HG02678 (cell line): Measurements from ENCODE around the gene MCM3AP.
A peak's percentile ranks its signal among the peaks of the same experiment; 100 is the strongest.

ENCODE experiments used
- ATAC-seq: cut with Tn5 transposase; IDR thresholded peaks from one replicate; pipeline ENCODE4 v1.9.1; 2021; ENCODE audit warnings: mild to moderate bottlenecking, moderate library complexity; ENCODE audit not compliant: unreplicated experiment

Gene MCM3AP

DNA sequence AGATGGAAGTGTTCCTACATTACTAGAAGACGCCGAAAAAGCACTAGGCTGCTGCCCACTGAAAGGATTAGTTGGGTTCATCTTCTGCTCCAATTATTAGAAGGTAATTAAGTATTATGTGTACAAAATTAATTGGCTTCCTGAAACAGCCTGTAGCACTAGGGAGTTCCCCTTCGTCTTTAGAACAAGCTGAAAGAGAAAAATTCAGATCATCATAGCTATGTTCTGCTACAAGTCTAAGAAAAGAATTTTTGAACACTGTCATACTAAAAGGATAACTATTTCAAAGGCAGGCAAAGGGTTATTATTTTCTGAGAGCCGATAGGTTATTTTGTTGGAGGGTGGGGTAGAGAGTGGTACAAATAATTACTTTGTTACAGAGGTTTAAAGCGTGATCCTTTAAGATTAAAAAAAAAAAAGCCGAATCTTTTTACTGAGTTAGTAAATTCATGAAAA, at the start of gene MCM3AP:
Gene MCM3AP (minus strand): TSS at position 406 of the 456 bp plus-strand sequence. CDS start 325 bp downstream, at position 81.
- ATAC-seq, result no peak

DNA sequence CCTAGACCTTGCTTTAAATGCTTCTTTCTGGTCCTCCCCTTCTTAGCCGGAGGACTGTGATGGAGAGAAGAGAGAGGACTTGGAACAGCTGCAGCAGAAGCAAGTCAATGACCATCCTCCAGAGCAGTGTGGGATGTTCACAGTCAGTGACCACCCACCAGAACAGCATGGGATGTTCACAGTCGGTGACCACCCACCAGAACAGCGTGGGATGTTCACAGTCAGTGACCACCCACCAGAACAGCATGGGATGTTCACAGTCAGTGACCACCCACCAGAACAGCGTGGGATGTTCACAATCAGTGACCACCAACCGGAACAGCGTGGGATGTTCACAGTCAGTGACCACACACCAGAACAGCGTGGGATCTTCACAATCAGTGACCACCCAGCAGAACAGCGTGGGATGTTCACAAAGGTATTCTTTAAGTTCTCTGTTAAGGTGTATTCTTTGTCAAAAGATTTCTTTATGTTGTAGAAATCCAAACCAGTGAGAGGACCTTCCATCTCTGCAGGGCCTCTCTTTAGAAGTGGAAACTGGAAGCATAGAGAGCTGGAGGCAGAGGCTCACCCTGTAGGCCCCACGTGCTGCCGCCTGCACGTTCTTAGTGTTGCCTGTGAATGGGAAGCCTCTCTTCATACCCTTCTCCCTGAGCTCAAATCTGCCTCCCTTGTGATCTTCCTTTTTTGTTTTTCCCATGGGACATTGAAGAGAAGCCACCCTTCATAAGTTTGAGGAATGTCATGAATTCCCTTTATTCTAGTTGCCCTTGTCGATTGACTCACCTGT, 49.1 kb upstream of the MCM3AP start:
- no peak for ATAC-seq

DNA sequence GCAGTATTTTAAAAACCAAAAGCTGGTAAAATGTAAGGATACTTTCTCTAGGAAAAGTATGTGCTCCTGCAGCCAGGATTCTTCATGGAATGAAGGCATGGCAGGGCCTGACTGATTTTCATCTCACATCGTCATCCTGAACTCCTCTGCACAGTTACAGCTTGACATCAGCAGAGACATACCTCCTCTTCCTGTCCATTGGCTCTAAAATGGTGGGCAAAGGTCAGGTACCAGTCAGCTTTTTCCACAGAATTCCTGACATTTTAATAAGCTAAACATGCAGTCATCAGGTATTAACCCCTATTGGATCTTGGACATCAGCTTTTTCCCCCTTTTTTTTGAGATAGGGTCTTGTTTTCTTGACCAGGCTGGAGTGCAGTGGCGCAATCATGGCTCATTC, 44.4 kb upstream of the MCM3AP start:
- ATAC-seq, result no peak

DNA sequence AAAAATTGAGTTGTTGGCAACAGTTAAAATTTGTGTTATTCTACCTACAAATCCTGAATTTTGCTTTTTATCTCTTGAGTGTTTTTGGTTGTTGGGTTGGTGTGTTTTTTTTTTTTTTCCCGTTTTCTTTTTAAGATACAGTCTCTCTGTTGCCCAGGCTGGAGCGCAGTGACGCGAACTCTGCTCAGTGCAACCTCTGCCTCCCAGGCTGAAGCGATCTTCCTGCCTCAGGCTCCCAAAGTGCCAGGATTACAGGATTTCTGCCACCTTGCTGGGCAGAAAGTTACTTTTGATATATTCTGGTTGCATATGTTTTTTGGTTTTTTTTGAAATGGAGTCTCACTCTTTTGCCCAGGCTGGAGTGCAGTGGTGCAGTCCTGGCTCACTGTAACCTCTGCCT, 42.7 kb upstream of the MCM3AP start:
- no peak for ATAC-seq

DNA sequence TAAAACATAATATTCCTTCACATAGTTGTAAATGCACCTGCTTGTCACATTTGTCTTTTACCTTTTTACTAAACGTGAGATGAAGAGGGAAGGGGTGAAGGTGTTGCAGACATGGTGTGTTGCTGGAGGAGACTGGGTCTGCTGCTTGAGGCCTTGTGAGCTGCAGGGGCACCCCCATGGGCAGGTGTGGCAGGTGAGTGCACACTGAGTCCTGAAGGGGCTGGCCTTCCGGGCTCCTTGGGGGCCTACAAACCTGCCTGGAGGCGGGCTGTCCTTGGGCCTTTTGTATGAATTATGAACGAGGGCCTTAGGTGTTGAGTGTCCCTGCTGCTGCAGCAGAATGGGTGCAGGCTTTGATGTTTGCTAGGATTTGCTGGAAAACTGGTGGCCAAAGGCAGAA, 42.3 kb upstream of the MCM3AP start:
- no peak for ATAC-seq

DNA sequence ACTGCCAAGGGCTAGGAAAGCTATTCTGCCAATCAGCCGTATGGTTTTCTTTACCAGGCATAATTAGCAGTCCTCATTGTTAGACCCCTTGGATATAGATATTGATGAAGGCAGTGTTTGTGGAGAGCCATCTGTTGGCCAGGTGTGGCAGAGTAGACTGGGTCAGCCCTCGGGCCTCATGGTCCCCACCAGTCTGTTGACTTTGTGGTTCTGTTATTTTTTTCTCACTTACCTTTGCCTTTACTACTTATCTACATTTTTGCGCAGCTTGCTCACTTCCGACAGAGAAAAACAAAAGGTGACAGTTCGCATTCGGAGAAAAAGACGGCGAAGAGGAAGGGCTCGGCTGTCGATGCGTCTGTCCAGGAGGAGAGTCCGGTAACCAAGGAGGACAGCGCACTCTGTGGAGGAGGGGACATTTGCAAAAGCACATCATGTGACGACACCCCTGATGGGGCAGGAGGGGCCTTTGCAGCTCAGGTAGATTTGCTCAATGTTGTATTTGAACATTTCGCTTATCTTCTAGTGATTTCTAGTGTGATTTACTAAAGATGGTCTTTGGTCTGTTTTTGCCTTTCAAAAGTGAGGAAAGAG, 40.8 kb upstream of the MCM3AP start:
- ATAC-seq, result no peak

DNA sequence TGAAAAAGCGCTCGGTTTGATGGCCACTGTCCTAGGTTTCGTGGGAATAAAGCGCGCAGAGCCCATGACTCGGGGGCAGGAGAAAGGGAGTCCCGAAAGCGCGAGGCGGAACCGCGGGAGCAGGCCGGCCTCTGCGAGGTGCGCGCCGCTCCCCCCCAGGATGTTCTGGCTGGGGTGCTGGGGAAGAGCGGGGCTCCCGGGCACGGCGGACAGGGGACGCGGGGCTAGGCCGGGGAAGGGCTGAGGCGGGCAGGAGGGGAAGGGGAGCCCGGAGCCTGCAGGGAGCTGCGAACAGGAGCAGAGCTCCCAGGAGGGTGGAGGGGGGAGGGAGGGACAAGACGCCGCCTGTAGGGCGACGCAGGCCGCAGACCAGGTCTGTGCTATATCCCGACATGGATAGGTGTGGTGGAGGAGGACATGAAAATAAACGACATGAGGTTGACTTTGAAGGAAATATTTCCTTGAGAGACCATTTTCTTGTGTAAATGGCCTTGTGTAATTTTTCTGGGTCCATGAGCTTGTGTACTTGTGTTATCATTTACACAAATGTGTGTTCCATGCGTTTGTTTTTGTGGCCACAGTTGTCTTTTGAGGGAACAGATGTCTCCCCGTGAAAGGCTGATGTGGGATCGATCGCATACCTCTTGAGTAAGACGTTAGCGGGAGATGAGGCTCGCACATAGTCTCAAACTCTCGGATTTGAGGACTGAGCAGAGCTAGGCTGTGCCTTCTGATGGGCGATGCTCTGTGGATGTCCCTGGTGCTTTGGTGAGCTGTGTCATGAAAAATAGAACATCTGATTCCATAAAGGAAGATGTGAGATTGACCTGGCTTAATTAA, 39.9 kb upstream of the MCM3AP start:
- no peak for ATAC-seq

DNA sequence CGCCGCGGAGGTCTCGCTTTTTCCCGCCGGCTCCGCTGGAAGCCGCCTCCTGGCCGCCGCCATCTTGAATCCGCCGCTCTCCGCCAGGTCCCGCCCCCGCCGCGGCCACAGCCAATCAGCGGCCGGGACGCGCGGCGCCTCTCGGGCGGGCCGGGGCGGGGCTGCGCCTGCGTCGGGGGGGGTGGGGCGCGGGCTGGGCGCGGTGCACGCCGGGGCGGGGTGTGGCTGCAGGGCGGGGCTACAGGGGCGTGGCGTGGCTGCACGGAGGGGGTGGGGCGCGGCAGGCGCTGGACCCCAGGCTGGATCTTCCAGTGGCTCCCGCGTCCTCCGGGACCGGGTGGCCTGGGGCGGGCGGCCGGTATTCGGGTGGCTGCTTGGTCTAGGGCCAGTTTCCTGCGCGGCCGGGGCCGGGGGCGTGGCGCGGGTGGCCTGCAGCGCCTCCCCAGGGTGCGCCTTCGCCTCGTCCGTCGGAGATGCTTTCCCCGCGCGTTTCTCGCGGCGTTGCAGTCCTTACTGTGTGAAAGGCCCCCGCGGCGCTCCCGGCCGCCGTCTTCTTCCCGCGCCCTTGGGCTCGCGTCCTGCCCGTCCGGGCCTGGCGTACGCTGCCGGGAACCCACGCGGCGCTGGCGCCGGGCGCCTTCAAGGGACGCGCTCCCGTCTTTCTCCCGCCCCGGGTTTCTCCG, 39.1 kb upstream of the MCM3AP start:
- peak; percentile 57 for ATAC-seq

DNA sequence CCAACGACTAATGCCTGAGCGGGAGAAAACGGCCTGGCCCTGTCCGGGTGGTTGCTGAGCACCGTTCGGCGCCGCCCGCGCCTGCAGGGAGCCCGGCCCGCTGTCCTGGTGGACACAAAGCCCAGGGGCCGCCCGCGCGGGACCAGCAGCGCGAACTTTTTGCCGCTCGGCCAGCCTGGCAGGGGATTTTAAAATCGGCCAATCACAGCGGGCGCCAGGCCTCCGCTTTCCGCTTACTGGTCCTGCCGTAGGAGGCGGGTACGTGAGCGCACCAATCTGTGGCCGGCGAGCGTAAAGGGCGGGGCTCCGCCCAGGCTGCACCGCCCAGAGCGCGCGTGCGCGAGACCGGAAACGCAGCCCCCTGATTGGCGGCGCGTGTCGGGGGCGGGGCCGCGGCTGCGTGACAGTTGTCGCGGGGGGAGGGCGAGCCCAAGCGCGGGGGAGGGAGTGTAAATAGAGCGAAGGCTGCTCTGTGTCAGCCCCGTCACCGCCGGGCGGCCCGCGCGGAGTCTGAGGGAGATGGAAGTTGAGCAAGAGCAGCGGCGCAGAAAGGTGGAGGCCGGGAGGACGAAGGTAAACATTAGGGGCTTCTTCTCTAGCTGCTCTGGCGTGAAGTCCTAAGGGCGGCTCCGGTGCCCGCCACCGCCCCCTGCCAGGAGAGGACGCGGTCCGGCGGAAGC, 38.4 kb upstream of the MCM3AP start, which contains the start of the genes C21orf58 and PCNT:
Gene C21orf58 (minus strand): TSS at position 161 of the 680 bp plus-strand sequence. CDS start 1,132 bp downstream, outside the sequence.
Gene PCNT (plus strand): TSS at position 447 of the 680 bp plus-strand sequence. CDS start 73 bp downstream, at position 520.
- ATAC-seq, result peak; percentile 85

DNA sequence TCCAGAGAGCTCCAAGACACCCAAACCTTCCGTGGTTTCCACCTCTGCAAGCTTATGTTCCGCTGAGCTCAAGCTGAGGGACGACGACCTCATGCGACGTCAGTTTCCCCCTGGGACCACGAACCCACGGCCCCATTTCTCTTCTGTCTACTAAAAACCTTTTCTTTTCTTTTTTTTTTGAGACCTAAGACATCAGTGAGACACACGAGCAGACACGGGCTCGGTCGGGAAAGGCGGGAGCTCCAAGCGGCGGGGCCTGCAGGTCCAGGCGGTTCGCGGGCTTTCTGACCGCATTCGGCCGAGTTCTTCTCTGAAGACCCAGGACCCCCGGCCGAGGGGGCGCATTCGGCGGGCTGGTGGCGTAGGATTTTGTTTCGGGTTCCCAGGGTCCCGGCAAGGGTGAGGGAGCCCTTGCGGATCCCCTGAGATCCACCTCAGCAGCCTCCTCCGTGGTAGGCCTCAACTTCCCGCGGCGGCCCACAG, 37.9 kb upstream of the MCM3AP start:
- ATAC-seq, result no peak

DNA sequence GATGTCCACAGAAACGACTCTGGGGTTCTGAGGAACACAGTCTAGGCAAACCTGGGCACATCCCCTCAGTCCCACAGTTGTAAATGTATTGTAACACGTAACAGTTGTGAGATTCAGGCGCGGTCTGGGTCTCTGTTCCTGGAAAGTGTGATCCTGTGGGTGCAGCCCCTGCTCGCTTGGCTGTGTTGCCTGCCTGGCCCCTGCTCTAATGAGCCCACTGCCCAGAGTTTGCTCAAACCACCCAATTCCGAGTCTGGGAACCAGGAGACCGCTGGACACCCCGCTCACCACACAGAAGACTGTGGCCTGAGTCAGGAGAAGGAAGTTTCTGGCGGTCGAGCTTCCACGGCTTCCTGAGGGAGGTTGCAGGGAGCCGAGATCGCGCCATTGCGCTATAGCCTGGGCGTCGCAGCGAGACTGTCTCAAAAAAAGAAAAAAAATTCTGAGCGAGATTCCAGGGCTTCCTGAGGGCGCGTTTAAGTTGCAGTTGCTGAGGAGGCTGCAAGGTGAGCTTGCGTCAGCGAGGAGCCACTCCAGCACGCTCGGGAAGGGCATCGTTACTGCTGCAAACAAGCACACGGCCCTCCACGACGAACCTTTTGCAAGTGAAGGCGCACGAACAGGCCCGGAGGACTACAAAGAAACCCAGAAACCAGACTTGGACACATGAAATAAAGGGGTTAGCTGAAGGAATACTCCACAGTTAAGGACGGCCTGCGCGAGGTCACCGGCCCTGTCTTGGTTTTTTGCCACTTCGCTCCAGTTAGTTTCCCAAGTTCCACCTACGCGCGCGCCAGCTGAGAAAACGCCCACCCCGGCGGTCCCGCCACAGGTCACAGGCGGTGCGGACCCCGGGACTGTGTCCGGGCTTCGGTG, 37.2 kb upstream of the MCM3AP start:
- no peak for ATAC-seq

DNA sequence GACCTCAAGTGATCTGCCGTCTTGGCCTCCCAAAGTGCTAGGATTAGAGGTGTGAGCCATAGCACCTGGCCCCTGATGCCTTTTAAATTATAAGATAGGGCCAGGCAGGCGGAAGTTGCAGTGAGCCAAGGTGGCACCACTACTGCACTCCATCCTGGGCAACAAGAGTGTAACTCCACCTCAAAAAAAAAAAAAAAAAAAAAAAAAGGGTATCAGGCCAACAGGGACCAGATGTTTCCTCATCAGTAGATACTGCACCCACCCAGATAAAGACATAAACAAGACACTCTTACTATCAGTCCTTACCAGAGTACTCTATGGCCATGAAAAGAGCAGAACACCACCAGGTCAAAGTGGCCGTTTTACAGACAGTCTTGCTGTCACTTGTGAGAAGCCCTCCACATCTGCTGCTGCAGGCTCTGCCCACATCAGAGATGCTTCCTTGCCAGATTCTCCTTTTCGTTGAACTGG, 35.0 kb upstream of the MCM3AP start:
- no peak for ATAC-seq

DNA sequence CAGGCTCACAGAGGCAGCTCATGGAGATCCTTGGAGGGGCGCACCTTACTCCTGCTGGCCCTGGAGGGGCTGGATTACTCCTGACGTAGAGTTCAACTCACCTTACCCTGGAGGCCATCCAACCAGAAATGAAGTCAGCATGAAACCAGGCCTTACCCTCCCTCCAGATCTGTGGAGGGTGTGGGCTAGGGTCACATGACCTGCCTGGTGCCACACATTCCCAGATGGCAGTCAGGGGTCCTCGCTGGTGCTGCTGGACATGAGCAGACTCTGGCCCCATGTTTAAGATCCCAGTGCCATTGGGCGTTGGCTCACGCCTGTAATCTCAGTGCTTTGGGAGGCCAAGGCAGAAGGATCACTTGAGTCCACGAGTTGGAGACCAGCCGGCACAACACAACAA, 33.8 kb upstream of the MCM3AP start:
- no peak for ATAC-seq

DNA sequence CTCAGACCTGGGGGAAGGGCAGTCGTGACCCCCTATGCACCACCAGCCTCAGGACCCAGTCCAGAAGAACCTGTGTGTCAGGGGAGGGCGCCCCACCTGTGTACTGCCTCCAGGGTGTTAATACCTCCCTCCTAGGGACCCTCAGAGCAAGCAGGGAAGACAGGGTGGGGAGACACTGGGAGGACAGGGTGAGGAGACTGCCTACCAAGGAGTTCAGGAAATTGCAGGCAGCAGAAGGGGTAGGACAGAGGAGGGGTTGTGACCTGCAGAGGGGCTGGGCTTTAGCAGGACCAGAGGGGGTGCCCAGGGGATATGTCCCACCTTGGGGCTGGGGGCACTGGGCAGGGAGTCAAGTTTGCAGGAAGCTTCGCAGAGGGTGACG, 33.0 kb upstream of the MCM3AP start:
- ATAC-seq, result no peak

DNA sequence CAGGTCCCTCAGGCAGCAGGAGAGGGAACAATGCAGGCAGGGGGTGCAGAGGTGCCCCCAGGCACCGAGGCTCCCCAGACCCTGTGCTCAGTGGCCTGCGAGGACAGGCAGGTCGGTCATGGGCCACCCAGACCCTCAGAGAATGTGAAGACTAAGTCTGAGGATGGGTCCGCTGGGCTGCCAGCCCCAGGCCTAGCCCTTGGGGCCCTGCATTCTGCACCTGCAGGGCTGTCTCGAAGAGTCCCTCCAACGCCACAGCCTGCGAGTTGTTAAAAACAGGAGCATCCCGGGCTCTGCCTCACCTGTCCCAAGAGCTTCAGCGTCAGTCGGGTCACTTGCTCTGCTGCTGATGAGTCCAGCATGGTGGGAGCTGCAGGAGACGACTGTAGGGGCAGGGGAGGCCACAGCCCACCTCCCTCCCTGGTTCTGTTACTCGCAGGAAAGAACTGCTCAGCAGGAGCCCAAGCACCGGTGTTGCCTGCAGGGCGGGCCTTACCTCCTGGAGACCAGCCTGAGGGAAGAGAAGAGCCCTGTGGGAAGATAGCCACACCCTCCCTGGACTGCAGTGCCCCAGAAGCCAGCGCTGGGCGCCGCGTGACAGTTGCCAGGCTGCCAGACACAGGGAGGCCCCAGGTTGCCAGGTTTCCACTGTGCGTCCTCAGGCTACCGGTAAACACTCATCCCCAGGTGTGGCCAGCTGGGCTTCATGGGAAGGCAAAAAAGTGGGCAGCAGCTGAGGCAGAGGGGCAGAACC, 32.5 kb upstream of the MCM3AP start:
- no peak for ATAC-seq

DNA sequence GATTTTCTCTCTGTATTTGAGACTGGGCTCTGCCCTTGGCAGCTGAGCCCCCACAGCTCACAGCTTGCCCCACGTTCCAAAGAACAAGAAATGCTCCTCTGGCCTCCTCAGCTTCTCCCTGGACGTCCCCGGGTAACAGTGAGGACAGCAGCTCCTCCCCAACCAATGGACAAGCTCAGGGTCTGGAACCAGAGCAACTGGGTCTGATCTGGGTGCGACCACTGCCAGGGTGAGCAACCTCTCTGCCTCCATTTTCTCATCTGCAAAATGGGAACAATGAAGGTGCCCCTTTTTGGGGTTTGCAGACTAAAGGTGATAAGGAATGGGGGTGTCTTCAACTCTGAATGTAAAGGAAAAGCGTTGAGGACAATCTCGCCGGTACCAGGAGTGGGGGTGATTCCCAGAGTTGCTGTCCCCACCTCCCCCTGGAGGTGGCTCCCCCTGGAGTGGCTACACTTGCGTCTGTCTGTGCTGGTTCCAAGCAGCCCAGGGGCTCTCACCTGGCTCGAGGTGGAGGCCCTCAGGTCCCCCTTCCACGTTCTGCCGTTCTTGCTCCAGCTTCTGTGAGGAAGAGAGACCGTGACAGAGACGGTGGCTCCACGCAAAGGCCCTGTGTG, 31.4 kb upstream of the MCM3AP start:
- ATAC-seq, result no peak

DNA sequence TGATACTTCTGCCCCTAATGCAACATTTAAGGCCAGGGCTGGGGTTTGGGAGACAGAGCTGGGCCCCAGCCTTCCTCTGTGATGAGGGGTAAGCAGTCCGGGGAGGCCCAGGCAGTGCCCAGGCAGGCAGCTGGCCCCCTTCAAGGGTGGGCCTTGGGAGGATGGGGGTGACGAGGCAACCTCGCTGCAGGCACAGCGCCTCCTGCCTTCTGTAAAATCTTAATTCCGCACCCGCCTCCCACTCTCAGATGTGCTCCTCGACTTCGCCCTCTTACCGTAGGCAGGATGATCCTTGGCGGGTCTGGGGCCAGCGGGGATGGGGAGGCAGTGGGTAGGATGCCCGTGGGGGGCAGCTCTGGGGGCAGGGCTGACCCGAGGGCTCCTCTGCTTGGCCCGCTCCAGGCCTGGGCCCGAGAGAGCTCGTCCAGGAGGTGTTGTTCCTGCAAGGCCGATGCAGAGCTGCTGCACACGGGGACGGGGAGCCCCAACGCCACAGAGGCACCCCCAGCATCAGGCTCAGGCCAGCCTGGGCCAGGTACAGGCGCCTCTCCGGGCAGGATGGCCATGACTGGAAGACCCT, 29.1 kb upstream of the MCM3AP start:
- no peak for ATAC-seq
